ENCODE data around the gene MT4.

MT4 gene

DNA sequence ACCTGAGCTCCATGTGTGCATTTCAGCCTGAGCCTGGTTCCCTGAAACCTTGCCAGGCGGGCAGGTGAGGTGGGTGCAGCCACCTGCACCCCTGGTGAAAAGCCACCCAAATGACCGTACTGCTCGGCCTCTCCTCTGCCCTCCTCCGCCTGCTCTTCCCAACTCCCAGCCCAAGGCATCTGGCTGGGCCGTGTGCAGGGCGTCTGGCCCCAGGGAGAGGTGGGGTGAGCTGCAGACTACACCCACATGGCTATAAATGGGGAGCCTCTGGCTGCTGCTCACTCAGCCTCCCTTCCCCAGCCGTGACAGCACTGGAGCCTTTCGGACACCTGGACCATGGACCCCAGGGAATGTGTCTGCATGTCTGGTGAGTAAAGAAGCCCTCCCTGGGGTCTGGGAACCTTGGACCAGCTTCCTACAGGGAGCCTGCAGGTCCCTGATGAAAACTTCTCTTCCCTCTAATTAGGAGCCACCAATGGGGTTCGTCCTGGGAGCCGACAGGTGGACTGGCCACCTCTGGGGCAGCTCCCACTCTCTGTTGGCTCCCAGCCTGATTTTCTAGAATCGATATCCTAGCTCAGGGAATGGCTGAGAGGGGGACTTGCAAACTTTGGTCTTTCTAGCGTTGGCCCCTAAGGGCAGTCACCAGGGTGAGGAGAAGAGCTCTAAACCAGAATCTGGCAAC lies at the start of gene MT4:
Gene MT4 (plus strand): TSS at position 281 of the 685 bp plus-strand sequence. CDS start 56 bp downstream, at position 337.
- DNase-seq (ENCODE audit: low read depth, low spot score) = no peak

DNA sequence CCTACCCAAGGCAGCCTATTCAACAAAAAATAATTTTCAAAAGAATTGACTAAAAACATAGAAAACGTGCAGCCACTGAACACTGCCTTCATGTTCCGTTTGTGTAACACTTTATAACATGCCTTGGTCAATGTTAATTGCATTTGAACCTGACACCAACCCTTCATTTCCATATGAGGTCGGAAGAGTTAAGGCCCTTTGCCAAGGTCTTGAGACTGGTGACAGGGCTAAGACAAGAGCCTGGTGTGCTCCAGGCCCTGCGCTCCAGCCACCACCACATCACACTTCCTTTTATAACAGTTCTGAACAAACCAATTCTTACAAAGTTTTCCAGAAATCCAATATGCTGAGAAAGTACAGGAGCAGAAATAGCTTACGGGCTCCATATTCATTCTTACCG lies 49.2 kb upstream of the MT4 start:
- no peak for DNase-seq (ENCODE audit: low read depth, low spot score)

DNA sequence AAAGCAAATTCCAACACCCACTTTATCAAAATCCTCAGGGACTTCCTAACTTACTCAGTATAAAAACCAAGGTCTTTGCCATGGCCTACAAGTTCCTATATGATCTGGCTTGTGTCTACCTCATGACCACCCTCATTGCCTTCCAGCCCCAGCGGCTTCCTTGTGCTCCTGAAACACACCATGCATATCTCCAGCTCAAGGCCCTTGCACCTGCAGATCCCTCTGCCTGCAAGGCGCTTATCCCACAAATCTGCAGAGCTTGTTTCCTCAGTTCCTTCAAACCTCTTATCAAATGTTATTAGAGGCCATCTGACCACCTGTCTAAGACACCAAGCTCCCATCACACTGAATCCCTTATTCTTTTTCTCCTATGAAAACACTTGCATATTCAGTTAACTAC lies 47.7 kb upstream of the MT4 start:
- DNase-seq (ENCODE audit: low read depth, low spot score) = no peak

DNA sequence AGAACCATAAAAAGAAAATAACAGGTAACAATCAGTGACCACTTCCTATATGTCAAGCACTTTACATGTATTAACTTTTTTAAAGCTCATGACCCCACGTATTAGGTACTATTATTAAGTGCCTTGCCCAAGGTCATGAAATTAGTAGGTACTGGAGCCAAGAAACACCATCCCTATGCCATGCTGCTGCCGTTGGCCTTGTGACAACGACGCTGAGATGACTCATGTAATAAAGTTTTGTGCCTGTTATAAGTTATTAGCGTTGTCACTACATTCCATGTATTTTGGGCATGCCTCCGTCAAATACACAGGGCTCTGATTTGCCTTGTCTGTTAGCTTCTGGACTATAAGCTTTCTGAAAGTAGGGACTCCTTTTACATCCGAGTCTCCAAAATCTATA lies 46.4 kb upstream of the MT4 start:
- DNase-seq (ENCODE audit: low read depth, low spot score) = no peak

DNA sequence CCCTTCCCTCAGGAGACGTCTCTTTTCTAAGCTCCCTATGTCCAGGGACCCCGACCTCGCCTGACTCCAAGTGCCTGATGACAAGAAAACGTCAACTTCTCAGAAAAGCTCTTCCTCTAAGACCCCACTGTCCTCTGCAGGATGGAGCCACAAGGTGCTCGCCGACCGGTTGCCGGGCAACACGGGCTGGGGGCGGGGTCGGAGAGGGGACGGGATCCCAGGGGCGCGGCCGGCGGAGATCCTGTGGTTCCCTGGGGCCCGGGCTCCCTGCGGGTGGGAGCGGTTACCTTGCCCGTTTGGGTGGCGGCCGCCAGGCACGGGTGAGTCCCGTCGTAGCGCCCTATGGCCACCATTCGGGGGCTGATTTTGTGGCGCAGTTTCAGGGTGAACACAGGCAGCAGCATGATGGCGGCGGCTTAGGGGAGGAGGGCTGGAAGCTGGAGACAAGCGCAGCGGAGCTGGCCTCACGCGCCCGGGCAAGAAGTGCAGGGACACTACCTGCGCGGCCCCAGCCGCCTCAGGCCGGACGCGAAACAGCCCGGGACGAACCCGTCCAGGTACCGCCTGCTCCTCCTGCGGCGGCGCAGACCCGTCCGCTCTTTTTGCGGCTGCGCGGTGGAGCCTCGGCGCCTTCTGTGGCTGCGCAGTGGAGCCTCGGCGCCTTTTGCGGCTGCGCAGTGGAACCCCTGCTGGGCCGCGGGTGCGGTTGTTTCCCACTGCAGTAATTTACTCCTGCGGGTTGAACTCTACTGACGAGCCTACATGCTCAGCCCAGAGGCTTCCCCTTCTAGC lies 45.2 kb upstream of the MT4 start, which contains the start of gene BBS2:
Gene BBS2 (minus strand): TSS at position 566 of the 792 bp plus-strand sequence. CDS start 162 bp downstream, at position 404.
- DNase-seq (ENCODE audit: low read depth, low spot score) = peak; percentile 83

DNA sequence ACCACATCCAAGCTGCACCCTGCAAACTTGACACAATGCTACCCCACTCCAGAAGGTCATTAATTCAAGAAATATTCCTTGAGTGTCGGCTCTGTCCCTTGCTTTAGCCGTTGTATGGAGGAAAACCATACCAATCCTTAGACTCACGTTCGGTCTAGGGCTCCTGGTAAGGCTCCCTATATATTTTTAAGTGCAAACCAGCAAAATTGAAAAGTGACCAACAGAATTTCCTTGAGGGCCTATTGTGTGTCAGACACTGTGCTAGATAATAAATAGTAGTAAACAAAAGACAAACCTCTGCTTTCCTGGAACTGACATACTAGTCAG lies 44.7 kb upstream of the MT4 start:
- no peak for DNase-seq (ENCODE audit: low read depth, low spot score)

DNA sequence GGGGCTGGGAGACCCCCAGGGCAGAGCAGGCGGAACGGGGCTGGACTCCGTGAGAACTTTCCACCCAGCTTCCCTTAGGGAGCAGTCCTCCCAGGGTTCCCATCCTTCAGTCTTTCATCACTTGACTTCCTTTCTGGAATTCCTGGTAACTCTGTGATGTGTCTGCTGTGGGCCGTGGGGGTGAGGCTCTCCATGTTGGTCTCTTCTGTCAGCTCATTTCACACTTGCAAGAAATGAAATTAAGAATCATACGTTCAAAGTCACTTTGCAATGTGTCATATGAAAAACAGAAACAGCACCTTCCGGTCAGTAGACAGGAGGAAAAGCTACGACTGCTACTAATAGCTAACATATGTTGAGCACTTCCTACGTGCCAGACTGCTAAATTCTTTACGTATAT lies 39.6 kb upstream of the MT4 start:
- DNase-seq (ENCODE audit: low read depth, low spot score) = no peak

DNA sequence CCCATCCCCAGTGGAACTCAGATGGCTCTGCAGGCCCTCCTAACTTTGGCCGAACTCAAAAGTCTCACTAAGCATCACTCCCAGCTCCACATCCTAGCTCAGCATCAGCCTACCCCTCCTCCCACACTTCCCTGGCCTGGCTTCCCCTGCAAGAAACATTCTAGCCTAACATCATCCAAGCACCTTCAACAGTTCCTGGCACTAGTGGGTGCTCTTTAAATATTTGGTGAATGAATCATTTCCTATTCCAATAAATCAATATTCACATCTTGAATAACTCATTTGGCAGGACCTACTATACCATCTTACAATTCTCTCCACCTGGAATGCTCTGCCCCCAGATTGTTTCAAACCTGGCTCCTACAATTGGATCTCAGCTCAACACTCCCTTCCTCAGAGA lies 34.0 kb upstream of the MT4 start:
- no peak for DNase-seq (ENCODE audit: low read depth, low spot score)

DNA sequence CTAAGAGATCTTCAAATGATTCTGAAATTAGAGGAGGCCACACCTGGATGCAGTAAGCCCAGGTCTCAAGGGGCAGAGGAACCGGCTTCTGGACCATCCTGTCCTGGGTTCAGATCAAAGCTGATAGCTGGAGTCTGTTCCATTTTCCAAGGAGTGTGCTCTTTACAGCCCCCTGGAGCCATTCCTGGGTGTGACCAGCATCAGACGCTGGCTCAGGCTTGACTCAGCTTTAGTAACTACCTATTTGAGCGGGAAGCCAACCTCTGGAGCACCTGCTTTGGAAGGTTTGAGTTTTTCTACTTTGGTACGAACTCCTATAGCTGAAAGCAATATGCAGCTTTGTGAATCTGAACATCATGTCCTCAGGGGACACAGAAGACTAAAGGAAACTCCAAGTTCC lies 32.2 kb upstream of the MT4 start:
- DNase-seq (ENCODE audit: low read depth, low spot score) = no peak

DNA sequence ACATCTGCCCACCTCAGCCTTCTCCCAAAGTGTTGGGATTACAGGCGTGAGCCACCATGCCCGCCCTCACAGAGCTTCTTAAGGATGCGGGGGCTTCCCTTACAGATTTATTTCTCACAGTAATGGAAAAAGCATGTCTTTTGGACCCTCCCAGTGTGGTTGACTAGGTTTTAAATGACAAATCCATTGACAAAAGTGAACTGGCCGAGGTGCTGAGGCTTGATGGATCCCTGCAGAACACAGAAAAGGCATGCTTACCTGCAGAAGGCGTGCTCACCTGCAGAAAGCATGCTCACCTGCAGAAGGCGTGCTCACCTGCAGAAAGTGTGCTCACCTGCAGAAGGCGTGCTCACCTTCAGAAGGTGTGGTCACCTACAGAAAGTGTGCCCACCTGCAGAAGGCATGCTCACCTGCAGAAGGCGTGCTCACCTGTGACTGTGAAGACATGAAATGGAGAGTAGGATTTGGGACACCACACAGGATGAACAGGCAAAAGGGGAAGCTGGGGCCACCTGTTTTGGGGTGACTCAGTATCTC lies 30.0 kb upstream of the MT4 start:
- no peak for DNase-seq (ENCODE audit: low read depth, low spot score)

DNA sequence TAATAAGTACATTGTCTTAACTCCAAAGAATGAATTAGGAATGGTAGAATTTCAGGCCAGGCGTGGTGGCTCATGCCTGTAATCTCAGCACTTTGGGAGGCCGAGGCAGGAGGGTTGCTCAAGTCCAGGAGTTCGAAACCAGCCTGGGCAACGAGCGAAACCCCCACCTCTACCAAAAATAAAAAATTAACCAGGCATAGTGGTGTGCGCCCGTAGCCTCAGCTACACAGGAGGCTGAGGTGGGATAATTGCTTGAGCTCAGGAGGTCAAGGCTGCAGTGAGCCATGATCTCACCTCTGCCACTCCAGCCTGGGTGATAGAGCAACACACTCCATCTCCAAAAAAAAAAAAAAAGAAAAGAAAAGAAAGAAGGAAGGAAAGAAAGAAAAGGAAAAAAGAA lies 26.5 kb upstream of the MT4 start:
- DNase-seq (ENCODE audit: low read depth, low spot score) = no peak

DNA sequence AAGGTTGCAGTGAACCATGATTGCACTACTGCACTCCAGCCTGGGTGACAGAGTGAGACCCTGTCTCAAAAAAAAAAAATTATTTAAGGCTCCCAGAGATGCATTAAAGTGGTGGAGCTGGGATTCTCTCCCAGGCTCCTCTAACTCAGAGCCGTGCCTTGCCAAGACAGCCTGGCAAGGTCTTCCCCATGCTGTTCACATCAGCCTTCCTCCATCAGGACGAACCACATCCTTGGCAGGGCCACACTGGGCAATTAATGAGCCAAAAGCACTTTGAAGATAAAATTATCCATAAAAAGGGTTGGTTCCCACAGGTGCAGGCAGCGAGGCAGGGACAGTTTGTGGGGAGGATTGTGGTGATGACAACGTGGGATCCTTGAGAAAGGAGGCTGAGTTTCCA lies 25.2 kb upstream of the MT4 start:
- no peak for DNase-seq (ENCODE audit: low read depth, low spot score)

DNA sequence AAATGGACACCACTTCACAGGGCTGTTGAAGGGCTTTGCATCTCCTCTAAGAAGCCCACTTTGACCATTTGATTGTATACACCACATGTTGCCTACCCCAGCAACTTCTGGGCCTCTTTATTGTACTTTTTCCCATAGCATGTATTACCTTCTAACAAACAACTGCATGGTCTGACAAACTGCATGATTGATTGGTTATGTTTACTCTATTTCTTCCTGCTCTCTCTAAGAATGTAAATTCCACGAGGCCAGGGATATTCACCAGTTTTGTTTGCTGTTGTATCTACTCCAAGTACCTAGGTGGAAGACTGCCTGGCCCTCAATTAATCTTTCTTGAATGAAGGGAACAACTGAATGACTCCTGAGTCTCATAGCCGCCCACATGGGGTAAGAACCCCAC lies 22.8 kb upstream of the MT4 start:
- DNase-seq (ENCODE audit: low read depth, low spot score) = no peak

DNA sequence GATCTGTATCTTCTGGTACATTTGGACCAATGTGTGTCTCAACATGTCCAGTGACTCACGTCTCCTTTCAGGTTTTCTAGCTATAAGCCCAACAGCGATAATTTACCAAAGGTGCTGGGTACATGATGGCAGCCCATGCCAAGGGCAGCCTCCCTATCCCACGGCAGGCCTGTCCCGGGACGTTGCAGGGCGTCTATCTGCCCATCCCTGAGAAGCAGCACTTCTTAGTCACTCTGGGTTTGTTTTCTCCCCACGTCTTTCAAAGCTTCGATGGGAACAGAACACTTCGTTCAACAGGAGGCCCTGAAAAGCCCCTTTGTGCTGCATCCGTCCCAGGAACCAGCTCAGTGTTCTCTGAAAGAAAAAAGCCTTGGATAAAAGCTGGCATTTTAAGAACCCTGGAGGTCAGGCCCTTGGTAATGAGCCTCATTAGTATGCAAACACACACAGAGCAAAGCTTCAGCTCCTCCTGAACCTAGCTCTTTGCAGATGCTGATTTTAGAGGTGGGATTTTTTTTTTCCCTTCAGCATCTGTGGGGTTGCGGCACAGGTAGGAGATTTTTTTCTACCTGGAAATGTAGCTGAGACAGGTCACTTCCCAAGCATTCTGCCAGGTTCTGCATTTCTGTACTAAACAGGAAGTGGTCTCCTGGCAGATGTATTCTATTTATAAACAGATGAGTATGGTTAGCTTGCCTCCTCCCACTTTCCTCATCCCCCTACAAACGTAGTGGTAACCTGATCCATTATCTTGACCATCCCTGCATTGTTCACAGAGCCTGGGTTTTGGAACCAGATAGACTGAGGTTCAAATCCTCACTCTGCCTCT lies 17.5 kb upstream of the MT4 start:
- DNase-seq (ENCODE audit: low read depth, low spot score) = no peak

DNA sequence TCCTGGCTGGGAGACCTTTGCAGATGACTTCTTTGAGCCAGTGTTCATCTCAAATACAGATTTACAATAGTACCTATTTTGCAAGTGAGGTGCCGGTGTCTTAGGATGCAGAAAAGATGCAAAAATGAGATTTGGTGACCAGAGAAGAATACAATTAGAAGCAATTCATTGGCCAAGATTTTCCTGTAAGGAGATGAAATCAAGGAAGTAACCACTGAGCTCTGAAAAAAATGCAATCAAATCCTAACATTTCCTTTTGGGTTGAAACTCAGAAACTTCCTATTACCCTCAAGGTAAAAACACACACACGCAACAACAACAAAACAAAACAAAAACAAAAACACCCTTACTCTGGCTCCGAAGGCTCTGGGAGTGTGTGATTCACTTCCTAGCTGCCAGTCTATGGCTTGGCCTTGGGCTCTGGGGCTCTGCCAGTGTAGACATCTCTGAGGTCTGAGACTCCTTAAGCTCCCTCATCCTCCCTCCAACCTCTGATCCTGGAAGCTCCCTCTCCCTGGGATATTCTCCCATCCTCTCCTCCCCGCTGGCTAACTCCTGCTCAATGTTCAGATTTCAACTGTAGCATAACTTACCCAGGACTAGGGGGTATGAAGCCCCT lies 16.8 kb upstream of the MT4 start:
- no peak for DNase-seq (ENCODE audit: low read depth, low spot score)

DNA sequence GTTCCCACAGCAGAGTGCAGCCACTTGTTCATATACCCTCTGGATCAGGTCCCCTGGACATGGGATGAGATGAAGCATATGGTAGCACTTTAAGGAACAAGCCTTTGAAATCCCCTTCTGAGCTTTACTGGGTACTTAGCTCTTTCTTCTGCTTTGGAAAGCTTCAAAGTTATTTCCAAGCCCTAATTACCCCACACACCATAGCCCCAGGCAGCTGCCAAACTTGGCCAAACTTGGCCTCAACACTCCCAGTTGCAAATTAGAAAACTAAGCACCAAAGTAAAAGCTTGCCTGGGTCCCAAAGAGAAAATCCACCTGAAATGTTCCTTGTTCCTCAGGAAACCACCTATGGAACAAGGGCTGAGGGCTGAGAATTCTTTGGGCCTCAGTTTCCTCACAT lies 15.7 kb upstream of the MT4 start:
- no peak for DNase-seq (ENCODE audit: low read depth, low spot score)

DNA sequence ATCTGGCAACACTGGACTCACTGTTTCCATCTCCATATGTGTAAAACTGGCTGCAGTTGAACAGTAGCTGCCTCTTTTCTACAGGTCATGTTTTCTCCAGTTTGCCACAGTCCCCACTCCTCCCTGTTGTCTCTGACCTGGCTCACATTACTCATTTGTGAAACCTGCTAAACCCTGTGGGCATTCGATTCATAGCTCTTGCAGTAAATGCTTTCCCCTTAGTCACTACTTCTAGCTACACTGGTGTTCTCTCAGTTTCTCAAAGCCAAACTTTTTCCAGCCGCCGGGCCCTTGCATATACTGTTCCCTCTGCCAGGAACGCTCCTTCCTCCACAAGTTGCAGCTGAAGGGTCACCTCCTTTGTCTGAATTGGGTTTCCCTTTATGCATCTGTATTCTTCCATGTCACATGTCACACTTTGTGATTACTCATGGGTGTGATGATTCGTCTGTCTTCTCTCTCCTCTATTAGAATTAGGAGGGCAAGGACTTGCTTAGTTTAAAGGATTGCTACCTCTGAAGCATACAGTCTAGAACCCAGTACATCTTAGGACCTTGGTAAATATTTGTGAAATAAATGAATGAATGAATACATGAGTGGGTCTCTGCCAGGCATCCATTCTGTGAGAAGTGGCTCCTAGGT lies 15.0 kb upstream of the MT4 start:
- DNase-seq (ENCODE audit: low read depth, low spot score) = no peak

DNA sequence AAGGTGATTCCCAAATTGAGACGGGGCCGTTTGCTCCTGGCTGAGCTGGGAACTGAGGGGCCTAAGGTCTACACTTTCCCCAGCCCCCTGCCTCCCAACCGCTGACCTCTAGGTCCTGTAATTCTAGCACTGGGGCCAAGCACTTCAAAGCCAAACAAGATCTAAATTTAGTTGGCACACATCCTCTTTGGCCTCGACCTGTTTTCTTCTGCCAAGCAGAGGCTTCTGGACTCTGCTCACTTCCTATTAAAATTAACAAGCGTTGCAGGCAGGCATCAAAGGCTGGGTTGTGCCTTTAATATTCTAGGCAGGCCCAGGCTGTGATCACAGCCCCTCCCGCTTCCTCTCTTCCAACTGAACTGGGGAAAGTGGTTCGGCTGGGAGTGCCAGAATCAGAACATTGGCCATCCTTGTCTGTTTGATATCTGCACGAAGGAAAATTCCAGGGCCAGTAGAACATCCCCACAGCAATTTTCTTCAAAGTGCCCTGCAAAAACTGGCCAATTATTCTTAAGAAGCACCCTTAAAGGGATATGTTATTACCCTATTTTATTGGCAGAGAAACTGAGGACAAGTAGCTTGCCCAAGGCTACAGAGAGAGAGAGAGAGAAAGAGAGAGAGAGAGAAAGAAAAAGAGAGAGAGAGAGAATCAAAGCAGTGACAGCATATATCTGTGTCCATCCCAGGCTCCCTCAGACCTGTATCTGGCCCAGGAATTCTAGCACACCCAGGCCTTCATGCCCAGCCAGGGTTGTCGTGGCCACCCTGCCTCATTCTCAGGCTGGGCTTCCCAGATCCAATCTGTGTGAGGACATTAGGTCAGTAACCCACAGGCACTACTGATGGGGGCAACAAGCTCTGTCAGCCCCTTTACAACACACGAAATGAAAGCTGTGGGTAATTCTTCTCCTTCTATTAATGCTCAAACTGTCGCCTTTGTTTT lies 12.8 kb upstream of the MT4 start:
- DNase-seq (ENCODE audit: low read depth, low spot score) = no peak

DNA sequence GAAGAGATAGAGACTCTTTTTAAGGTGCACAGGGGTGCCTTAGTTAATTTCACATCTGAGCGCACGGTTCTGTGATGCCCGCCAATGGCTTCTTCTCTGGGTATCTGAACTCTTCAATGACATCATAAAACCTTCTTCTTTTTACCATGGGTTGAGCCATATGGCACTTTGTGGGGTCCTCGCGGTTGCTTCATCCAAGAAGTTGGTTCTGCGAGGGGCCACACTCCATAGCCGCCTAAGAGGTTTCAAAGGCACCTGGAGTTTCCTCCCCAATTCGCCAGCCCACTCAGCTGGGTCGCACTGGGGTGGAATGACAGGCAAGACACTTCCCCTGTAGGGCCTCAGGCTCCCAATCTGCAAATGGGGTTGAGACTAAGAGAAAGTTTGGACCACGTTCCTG lies 10.4 kb upstream of the MT4 start:
- no peak for DNase-seq (ENCODE audit: low read depth, low spot score)

Measured in activated CD4-positive, CD25-positive, alpha-beta regulatory T cell treated with anti-CD3 and anti-CD28 coated beads, Interleukin-2, amount 50 U/mL, for 16 hours (primary cell).